ENCODE data around the gene ATF6B.

- TF ChIP-seq ATF3 (IDR thresholded peaks at IDR 0.05; ENCODE audit: insufficient read depth, low read depth, low read length) (no peak), CTCF (IDR thresholded peaks at IDR 0.05; ENCODE audit: control extremely low read depth in 1 of 3, insufficient read depth in 1 of 3, low read depth in 1 of 3, low read length in 3 of 3) (peak in 2 of 3 experiments; percentile 68 to 83; a peak in 3 of 4 replicates), CBX5 (IDR thresholded peaks at IDR 0.05; ENCODE audit: low read depth, low read length) (no peak), RFX5 (IDR thresholded peaks at IDR 0.05; ENCODE audit: borderline replicate concordance, low read depth, low read length) (no peak), GABPA (IDR thresholded peaks at IDR 0.05; ENCODE audit: borderline replicate concordance, insufficient read depth, low read length) (no peak), MAFK (IDR thresholded peaks at IDR 0.05; ENCODE audit: low read depth, low read length) (no peak)
Observed at GRCh38 chr6:32087574-32088486, 40.2 kb downstream of the ATF6B start.

Measured in H1 (cell line).